Measurements from ENCODE around the gene RTP1.
"Not testable (repeated sequence)": the region's sequence is repeated elsewhere in the genome, so short reads cannot be mapped to it uniquely, and the experiment has no call there.

RTP1 gene

DNA sequence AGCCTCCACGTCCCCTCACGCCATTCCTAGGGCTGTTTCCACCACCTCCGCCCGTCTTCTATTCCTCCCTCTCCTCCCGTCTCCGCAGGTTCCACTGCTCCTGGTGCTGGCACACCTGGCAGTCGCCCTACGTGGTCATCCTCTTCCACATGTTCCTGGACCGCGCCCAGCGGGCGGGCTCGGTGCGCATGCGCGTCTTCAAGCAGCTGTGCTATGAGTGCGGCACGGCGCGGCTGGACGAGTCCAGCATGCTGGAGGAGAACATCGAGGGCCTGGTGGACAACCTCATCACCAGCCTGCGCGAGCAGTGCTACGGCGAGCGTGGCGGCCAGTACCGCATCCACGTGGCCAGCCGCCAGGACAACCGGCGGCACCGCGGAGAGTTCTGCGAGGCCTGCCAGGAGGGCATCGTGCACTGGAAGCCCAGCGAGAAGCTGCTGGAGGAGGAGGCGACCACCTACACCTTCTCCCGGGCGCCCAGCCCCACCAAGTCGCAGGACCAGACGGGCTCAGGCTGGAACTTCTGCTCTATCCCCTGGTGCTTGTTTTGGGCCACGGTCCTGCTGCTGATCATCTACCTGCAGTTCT is 2.3 kb downstream of the RTP1 start:
- not testable (repeated sequence) for FAIRE-seq

DNA sequence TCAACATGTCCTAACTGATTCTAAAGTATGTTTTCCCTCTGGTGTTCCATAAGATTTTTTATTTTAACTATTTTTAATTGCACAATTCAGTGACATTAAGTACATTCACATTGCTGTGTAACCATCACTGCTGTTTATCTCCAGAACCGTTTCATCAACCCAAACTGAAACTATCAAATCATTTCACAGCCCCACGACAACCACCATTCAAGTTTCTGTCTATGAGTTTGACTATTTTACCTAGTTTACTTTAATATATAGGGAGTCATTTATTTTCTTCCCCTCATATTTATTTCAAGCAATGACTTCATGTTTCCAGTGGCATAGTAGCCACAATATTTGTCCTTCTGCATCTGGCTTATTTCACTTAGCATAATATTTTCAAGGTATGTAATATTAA is 8.4 kb downstream of the RTP1 start:
- no peak for FAIRE-seq

DNA sequence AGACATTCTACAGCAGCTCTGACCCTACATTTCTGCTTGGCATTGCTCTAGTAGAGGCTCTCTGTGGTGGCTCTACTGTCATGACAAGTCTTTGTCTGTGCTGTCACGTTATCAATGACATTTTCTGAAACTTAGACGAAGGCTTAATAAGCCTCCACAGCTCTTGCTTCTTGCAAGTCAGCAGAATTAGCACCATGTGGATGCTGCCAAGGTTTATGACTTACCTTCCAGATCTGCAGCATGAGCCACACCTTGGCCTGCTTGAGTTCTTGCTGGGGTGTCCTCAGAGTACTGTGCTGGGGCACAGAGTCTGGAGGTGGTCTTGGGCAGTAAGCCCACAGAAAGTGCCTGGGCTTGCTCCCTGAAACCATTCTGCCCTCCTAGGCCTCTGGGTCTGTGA is 9.8 kb downstream of the RTP1 start:
- no peak for FAIRE-seq

DNA sequence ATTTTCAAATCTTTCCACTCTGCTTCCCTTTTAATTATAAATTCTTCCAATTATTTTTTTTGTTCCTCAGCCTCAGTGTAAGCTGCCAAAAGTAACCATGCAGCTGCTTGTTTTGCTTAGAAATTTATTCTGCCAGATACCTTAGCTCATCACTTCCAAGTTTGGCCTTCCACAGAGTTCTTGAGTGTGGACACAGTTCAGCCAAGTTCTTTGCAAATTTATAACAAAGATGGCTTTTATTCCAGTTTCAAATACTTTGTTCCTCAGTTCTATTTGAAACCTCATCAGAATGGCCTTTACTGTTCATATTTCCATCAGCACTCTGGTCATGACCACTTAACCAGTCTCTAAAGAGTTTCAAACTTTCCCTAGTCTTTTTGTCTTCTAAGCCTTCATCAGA is 10.3 kb downstream of the RTP1 start:
- FAIRE-seq: no peak

DNA sequence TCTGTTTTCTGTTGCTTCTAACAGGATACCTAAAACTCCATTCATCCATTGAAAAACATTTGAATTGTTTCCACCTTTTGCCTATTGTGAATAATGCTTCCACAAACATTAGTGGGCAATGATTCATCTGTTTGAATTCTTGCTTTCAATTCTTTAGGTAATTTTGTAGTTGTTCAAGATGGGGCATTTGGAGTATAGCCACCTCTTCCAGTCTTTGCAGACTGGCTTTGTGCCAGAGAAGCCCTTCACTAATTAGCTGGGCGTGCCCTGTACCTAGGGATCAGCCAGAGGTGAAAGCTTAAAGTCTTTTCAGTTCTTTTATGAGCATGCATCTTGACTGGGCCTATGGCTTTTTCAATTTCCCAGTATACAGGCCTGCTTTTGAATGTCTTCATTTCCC is 10.9 kb downstream of the RTP1 start:
- no peak for FAIRE-seq

DNA sequence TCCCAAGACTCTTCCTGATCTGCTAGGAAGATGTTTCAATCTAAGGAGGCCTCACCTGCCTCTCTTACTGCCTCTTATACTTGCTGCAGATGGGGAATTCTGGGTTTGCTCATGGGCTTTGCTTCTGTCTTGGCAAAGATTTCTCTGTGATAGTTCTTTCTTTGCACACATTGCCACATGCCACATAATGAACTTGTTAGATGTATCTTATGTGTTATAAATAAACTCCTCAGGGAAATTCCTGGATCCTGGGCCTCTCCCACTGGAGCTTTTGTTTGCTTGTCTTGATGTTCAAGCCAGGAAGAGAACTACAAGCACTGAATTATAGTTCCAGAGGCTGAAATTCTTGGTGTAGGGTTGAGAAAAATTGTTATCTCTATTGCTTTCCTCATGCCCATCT is 12.2 kb downstream of the RTP1 start:
- FAIRE-seq: no peak

DNA sequence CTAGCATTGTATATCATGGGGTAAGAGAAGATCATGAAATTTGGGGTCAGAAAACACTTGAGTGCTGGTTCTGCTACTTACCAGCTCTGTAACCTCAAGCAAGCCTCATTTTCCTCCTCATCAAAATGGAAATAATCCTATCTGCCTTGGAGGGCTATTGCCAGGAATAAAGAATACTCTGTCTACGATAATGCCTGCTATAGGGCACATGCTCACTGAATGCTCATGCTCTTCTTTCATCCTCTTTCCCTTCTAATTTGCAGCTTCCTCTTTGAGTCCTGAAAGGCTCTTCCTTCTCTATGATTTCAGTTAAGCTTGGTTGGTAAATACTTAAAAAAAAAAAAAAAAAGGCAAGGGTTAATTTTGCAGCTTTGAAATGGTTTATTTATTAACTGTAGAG is 12.8 kb downstream of the RTP1 start:
- FAIRE-seq: no peak

DNA sequence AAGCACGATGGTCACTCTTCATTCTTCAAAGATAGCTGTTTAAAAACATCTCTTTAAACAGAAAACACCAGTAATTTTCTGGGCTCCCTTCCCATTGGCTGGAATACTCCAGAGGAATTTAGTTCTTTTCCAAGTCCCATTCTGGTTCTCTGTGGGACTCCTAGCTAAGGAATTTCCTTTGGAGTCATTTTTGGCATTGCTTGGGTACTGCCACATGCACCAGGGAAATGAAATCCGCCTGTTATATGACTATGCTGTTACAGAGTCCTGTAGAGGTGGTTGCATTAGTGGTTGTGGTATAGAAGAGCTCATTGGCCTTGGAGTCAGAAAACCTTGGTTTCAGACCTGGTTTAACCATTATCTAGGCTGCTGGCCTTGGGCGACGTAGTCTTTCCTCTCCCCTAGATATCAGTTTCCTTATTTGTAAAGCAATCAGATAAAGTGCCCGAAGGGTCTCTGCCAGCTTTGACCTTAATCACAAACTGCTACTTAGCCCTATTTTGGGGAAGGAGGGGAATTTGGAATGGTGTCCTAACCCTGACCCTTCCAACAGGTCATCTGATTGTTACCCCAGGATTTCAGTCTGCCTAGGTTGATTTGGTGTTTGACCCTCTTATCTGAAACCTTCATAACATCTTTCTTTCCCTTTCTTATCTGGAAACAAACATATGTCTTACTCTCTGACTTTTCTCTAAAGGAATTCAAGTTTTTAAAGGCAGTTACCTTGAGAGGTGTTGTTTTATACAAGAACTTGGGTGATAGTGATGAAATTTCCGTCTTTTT is 13.4 kb downstream of the RTP1 start:
- no peak for FAIRE-seq

DNA sequence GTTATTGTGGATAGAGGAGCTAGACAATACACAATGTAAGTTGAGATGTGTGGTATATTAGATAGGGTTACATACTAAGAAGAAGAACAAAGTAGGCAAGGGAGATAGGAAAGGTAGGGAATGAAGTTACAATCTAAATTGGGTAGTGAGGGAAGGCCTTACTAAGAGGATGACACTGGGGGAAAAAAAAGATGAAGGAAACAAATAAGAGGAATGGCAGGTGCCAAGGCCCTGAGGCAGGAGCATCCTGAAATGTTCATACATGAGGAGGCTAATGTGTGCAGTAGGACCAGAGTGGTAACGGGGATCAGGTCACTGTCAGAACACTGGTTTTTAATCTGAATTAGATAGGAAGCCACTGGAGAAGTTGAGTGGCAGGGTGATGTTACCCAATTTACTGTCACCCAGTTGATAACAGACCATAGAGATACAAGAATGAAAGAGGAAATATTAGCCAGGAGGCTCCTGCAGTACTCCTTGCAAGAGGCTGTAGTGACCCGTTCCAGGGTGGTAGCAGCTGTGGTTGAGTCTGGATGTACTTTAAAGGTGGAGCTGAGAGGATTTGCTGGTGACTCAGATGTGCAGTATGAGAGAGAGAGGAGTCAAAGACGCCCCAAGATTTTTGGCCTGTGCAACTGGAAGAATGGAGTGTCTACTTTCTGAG is 14.4 kb downstream of the RTP1 start:
- no peak for FAIRE-seq

DNA sequence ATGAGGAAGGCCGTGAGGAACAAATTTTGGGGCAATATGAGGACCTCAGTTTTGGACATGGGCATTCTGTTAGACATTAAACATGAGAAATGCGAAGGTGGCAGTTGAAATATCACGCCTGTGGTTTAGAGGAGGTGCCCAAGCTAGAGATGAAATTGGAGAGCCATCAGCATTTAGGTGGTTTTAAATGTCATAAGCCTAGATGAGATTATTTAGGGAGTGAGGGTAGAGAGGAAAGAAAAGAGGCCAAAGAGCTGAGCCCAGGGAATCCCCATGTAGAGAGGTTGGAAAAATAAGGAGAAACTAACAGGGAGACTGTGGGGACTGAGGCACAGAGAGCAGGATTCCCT is 14.9 kb downstream of the RTP1 start:
- FAIRE-seq: no peak

DNA sequence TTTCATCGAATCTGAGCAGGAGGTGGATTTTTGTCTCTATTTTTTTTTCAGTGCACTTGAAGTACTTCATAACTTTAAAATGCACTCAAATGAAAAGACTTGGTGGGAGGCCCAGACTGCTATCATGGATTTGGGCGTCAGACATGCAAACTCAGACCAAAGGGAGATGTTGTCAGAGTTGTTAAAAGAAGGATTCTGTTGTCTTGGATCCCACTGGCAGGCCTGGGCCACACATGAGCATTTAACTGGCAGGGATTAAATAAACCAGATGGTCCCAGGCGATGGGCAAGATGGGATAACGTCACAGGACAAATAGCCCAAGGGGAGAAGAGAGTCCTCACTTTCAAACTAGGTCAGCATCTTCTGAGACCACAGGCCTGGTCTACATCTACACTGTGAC is 15.4 kb downstream of the RTP1 start:
- FAIRE-seq: no peak

DNA sequence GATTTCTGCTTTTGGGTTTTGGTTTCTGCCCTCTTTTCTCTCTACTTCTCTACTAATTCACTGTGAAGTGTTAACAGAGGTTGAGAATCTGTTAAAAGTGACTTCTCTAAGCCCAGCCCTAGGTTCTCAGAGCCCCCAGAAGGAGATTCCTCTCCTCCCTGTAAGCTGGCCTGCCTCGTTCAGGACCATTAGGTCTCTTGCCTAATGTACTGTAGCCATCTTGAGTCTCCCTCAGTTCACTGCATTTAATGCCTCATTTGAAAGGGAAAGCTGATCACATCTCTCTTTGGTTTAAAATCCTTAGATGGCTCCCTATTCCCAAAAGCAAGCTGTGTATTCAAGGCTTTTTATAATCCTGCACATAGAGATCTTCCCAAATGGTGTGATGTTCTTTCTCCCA is 16.3 kb downstream of the RTP1 start:
- no peak for FAIRE-seq

DNA sequence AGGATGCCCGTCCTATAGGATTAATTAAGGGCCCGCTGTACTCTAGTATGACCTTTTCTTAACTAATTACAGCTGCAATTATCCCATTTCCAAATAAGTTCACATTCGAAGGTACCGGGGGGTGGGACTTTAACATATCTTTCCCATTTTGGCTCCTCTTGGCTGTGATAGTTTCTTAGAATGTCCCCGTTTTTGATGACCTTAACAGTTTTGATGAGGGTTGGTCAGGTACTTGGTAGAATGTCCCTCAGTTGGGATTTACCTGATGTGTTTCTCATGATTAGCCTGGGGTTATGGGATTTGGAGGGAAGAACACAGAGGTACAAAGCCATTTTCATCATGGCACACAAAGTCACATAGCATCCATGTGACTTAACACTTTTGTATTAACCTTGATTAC is 18.2 kb downstream of the RTP1 start:
- no peak for FAIRE-seq

DNA sequence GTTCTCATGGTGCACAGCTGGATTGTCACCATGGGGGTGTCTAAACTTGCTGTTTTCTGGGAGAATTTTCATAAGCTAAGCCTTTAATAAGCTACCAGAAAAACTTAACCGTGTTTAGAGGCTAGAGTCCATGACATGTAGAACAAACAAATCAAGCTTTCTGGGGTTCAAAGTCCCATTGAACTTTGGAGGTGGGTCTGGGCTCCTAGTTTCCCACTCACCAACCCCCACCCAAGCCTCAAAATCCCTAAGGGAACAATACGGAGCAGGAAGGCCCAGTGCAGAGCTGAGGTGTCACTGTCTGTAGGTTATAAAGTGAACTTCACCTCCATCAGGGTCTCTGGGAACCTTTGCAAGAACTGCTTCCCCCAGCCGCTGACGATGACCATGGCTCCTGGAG is 25.5 kb downstream of the RTP1 start:
- FAIRE-seq: no peak

DNA sequence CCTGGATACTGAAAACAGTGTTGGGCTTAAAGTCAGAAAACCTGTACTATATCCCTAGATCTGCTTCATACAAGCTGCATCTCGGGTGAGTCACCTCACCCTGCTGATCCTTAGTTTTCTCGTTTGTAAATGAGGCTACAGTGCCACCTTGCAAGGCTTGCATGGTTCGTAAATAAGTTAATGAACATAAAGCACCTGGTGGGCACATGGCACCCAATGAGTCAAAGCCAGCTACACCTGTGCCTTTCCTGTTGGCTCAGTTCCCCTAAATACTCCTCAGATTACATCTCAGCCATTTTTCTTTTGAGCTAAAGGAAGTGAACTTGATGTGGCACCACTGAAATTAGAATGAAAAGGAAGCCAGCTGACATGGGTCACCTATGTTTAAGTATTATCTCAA is 26.5 kb downstream of the RTP1 start:
- no peak for FAIRE-seq

DNA sequence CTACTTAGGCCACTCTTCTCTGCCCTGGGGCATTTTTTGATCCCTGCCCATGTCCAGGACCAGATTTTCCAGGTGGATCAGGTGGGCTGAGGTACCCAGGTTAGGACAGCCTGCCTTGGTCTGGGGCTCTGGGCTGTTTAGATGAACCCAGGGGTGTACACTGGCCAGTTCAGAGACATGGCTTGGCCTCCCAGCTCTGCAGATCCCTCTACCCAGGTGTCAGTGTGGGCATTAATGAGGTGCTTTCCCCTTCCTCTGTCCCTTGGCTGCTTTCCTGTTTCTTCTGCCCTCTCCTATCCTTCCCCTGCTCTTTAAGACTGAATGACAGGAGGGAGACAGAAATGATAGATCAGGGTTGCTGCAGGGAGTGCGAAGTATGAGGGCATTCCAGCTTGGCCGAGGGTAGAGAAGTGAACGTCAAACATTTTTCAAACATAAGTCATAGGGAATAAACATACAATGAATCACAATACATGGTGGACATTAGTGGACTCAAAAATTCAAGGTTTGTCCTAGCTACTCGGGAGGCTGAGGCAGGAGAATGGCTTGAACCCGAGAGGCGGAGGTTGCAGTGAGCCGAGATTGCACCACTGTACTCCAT is 30.5 kb downstream of the RTP1 start:
- no peak for FAIRE-seq

DNA sequence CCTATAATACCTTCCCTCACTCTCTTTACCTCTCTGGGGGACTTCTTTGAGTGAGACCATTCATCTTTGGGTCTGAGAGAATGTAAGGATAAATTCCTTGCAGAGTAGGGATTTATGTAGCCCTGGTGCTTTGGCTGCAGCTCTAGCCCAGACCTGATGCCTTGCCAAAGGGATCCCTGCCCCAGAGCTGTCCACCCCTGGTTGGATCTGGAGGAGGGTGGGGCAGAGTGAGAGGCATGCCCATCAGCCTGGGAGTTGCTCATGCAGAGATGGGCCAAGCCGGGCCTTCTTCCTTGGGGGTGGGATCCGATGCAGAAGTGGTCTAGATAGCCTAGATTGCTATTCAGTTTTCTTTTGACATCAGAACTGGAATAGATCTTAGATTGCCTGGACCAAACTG is 31.5 kb downstream of the RTP1 start:
- no peak for FAIRE-seq

DNA sequence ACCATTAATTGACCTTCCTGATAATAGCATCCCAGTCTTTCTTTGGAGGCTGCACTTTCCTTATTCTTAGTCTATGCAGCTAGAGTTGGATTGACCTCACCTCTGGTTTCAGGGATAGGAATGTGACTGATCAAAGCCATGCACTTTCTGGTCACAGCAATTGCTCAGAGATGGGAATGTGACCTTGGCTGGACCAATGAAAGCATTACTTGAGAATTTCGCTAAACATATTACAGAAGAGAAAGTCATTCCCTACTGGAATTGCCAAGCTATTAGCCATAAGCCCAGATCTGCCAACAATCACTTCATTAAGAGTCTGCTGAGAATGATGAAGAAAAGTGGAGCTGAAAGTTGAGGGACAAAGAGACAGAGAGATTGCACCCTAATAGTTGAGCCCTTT is 32.7 kb downstream of the RTP1 start:
- FAIRE-seq: no peak

DNA sequence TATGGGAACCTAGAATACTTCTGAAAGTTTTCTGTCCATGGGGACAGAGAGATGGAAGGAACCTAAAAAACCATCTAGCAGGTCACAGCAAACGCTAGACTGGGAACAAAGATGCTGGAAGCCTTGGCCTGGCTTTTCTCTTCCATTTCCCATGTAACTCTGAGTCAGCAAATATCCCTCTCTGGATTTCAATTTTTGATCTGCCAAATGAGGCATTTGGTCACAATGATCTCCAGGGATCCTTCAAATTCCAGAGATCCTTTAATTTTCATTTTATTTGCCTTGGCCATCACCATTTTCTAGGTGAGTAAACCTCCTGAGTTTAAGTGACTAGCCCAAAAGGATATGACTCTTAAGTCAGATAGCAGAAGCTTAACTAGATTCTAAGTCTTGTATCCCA is 39.7 kb downstream of the RTP1 start:
- no peak for FAIRE-seq

DNA sequence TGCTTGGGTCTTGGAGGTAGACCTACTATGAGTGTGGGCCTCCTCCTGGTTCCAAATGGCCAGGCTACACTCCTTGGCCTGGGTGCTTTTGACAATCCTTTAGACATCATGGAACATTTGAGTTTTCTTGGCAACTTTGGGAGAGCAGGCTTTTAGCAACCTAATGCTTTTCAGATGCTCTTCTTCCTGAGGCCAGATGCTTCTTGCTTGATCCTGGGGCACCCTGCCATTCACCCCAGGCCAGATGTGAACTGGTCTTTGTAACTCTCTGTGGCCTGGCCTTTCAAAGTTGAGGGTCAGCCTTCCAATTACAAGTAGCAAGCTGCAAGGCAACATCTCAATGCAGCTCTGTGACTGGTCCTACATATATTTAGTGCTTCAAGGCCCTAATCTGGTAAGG is 40.5 kb downstream of the RTP1 start:
- no peak for FAIRE-seq

DNA sequence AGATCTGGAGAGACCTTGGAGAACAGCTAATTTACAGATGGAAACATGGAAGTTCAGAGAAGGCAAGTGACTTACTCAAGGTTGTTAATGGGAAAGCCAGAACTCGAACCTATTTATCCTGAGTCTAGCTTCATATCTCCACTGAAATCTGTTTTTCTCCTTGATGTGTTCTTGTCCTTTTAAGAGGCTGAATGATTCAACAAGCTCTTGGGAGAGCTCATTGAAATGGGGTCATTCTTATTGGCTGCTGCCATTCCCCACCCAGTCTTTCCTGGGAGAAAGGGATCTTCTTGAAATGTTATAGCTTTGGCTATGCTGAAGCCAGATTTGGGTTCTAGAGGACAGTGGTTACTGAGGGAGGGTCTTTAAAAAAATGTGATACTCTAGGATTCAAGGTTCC is 41.0 kb downstream of the RTP1 start:
- FAIRE-seq: no peak

DNA sequence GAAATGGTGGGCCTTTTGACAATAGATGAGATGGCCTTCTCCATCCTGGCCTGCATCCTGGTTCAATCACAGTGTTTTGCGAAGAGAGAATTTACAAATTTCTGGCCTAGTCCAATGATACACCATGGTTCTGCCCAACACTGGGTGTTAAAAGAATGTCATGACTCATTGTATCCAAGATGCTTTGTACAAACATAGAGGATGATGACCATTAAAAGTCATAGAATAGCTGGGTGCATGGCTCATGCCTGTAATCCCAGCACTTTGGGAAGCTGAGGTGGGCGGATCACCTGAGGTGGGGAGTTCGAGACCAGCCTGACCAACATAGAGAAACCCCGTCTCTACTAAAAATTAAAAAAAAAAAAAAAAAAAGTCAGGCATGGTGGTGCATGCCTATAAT is 41.5 kb downstream of the RTP1 start:
- FAIRE-seq: not testable (repeated sequence)

DNA sequence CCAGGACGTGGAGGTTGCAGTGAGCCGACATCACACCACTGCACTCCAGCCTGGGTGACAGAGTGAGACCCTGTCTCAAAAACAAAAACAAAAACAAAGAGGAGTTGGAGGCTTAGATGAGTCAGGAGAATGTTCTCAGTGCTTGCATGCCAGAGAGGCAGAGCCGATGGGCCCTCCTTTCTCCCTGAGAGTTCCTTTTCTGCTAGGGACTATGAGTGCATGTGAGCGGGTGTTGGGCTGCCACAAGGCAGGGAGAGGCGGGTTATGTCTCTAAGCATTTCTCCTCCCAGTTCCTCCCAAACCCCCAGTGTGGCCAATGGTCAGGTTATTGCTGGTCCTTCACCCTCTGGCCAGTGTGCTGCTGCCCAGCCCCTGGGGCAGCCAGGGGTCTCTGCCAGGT is 45.1 kb downstream of the RTP1 start:
- no peak for FAIRE-seq

DNA sequence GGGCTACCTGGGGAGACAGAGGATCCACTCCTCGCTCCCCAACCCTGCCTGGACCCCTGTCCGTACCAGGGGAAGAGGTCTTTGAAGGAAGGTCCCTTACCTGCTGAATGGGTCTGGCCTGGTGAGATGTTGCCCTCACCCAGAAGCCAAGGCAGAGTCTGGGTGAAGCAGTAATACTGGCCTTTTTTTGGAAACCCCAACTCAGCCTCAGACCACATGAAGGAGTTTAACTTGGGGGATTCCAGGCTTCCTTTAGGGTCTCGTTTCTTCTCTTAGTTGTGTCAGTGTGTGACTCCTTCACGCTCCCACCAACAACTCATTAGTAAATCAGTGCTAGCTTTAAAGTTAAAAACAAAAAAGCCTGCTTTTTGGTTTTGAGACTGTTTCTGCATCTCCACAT is 45.6 kb downstream of the RTP1 start:
- FAIRE-seq: no peak
